Esophagus squamous epithelium (tissue), 4 donors: ENCODE data around the gene NTPCR.

Experiments
- POLR2A ChIP-seq, 4 donors: fragments of 450-650 bp; IDR thresholded peaks; one replicate each; pipeline ENCODE4 v1.6.1; 2017; ENCODE audit warnings: antibody characterized with exemption in 4 of 4, mild to moderate bottlenecking in 4 of 4, moderate library complexity in 3 of 4
- TF ChIP-seq, protein P1 (sequence below), 6 experiments: fragments of 450-650 bp in 4 of 6; fragments of 200-600 bp in 2 of 6; sonication (generic) in 2 of 6; IDR thresholded peaks; one replicate each; pipeline ENCODE4 v1.5.1; 2016 to 2019; ENCODE audit warnings: antibody characterized with exemption in 6 of 6, mild to moderate bottlenecking in 4 of 6, moderate library complexity in 4 of 6

DNA sequence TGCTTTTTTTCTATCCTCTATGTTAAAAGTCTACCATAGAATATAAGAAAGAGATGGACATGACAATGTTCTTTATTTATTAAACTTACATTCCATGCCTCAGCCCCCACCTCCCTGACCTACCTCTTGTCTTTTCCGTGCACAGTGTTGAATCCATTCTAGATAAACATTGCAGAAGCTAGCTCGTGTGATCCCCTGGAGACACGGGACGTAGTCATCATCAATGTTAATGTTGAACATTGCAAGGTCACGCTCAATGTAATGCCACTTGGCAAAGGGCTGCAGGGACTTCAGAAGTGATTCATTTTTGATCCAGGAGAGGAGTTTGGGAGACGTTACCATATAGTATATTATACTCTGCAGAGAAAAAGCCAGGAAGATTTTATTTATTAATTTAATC lies 66.4 kb downstream of the NTPCR start:
- TF ChIP-seq, protein P1, sequence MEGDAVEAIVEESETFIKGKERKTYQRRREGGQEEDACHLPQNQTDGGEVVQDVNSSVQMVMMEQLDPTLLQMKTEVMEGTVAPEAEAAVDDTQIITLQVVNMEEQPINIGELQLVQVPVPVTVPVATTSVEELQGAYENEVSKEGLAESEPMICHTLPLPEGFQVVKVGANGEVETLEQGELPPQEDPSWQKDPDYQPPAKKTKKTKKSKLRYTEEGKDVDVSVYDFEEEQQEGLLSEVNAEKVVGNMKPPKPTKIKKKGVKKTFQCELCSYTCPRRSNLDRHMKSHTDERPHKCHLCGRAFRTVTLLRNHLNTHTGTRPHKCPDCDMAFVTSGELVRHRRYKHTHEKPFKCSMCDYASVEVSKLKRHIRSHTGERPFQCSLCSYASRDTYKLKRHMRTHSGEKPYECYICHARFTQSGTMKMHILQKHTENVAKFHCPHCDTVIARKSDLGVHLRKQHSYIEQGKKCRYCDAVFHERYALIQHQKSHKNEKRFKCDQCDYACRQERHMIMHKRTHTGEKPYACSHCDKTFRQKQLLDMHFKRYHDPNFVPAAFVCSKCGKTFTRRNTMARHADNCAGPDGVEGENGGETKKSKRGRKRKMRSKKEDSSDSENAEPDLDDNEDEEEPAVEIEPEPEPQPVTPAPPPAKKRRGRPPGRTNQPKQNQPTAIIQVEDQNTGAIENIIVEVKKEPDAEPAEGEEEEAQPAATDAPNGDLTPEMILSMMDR (IDR thresholded peaks at IDR 0.05): no peak
- no peak for TF ChIP-seq POLR2A (IDR thresholded peaks at IDR 0.05)
